GM12872 (cell line): ENCODE measurements around the gene PLCL2.

Source experiments
- TF ChIP-seq, protein P1 (sequence below): IDR thresholded peaks from 3 replicates; pipeline ENCODE4 v1.5.1; 2011; ENCODE audit warnings: low read depth, mild to moderate bottlenecking, low read length, moderate library complexity; ENCODE audit not compliant: insufficient read depth

PLCL2 gene

DNA sequence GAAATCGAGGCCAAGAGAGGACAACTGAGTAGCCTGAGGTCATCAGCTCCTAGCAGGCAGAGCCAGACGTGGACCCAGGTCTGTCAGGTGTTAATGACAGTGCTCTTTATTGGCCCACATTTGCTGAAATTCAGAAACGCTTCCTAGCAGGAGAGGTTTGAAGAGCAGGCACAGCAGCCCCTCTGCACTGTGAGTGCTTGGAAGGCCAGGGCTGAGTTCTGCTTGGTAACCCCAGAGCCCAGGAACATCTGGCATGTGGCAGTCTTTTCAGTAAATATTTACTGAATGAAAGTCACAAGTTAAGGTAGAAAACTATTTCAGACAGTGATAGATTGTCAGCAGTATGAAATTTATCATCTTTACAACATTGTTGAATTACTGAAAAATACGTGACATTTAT is 102.4 kb downstream of the PLCL2 start:
- TF ChIP-seq, protein P1, sequence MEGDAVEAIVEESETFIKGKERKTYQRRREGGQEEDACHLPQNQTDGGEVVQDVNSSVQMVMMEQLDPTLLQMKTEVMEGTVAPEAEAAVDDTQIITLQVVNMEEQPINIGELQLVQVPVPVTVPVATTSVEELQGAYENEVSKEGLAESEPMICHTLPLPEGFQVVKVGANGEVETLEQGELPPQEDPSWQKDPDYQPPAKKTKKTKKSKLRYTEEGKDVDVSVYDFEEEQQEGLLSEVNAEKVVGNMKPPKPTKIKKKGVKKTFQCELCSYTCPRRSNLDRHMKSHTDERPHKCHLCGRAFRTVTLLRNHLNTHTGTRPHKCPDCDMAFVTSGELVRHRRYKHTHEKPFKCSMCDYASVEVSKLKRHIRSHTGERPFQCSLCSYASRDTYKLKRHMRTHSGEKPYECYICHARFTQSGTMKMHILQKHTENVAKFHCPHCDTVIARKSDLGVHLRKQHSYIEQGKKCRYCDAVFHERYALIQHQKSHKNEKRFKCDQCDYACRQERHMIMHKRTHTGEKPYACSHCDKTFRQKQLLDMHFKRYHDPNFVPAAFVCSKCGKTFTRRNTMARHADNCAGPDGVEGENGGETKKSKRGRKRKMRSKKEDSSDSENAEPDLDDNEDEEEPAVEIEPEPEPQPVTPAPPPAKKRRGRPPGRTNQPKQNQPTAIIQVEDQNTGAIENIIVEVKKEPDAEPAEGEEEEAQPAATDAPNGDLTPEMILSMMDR, result no peak

DNA sequence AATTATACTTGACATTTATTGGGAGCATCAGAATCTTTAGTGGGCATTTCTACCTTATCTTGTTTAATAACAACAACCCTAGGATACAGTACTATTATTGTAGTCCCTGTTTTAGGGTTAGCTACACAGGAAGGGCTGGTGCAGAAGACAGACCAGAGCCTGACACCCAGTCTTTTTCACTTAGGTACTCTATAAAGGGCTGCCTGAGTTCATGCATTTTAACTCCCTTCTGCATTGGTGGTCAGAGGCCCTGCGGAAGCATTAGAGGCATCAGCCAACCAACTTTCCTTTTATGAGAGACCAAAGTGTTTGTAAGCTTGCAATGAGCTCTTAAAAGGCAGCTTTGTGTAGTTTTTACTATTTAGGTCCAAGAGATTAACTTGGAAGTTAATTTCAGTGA is 105.4 kb downstream of the PLCL2 start:
- TF ChIP-seq, protein P1, result no peak

DNA sequence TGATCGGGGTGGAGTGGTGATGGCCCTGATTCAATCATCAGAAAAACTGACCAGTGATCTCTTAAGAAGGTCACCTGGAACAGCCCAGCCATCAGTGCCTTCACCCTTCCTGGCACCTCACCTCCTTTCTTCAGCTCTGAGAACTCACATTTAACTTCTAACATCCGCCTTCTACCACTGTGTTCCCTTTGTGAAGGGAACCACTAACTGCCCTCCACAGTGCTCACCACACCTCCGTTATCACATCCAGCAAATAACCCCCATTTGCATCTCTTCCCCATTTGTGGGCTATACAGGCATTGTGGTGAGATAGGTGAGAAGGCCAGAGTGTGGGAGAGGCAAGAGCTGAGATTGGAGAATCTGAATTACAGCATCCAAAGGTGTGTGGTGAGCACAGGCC is 107.4 kb downstream of the PLCL2 start:
- TF ChIP-seq, protein P1, result no peak

DNA sequence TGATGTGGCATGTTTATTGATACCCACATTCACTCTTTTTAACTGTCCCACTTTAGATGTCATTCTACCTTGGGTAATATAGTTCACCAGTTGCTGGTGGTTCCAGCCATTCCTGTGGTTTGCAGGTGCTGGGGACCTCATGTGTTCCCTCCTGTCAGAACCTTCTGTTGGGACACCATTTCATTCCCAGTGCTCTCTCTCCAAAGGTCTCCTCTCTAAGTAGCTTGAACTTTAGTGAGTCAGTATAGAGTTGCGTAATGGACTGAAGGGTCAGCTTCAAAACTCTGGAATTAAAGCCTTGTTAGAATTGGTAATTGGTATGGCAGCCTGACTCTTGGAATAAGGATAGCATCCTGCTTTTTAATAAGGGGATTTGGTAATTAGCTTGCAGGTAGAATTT is 108.5 kb downstream of the PLCL2 start:
- TF ChIP-seq, protein P1, result no peak

DNA sequence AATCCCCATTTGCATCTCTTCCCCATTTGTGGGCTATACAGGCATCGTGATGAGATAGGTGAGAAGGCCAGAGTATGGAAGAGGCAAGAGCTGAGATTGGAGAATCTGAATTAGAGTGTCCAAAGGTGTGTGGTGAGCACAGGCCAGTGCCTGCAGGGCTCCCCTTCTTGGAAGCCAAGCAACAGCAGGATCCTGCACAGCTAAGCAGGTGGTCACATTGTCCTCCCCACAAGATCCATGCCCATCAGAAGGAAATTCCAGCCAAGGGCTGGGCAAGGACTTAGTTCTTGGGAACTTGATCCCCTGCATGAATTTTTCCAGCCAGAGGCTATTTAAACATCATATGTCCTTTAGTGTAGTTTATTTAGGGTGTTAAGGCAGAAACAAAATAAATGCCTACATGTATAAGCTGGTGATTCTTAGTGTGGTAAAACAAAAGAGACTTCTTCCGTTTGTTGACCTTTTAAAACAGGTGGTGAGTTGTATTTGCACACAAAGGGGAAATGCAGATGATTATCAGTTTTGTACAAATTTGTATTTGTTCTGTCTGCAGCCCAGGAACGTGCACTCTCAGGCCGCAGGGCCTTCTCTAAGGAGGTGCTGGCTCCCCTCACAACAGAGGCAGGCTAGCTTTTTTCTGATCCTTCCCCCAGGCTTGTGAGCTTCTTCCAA is 110.2 kb downstream of the PLCL2 start:
- TF ChIP-seq, protein P1, result no peak

DNA sequence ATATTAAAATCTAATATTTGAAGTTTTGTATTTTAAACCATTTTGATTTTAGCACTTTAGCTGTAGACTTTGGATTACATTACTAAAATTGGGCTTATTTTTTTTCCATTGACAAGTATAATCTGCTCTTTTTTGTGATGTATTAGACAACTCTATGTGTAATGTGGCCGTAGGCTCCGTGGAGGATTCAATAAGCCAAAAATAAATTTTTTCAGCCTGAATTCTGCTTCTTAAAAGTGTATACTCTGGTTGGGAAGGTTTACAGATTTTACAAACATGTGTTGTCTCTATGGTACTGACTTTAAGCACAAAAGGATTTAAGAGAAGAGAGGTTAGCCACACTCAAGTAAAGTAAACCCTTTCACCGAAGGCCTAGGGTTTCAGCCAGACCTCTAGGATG is 110.8 kb downstream of the PLCL2 start:
- TF ChIP-seq, protein P1, result no peak

DNA sequence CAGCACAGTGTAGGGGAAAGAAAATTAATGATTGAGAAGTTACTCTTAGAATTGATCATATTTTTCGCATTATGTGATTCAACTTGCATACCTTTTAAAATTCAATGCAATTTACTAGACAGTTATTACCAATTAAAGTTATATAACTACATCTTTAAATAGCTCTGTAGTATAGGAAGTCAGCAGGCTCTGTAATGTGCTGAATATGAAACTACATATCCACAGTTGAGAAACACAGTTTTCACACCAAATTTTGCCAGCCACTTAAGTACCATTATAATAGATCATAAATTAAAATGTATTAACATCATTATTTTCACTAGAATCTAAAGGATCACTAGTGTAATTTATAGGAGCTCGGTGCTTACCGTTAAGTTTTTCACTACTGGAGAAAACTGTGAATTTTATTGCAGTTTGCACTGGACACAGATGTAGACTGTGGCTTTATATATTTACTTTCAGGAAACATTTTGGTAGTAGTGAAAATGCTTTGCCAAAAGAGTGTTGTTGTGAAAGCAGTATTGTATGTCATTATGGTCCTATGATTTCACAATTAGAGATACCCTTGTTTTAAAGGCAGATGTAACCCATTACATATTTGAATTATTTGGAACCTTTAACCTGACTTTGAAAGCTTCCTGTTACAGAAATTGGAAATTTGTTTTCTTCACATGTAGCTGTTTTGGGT is 113.6 kb downstream of the PLCL2 start:
- TF ChIP-seq, protein P1, result no peak
